WTC11 (cell line): ENCODE data around the gene IL7R. TPM values are rescaled to one million over a fixed set of nuclear protein-coding genes. Genes with fewer than 3 reads are reported as not detected.

Source experiments
- ATAC-seq: fragments of 200-7000 bp; cut with Tn5 transposase; 2 replicates; pipeline ENCODE4 v1.10.0; 2021; ENCODE audit warnings: mild to moderate bottlenecking, moderate library complexity
- CTCF ChIA-PET: fragments of 300-600 bp; sonication (Branson Sonifier 250); formaldehyde crosslinking; loops from one replicate; lab custom pipeline; 2021; ENCODE audit warnings: antibody characterized with exemption; lab: Charles Lee
- POLR2A ChIA-PET: fragments of 350-600 bp; sonication (Branson Sonifier 250); formaldehyde crosslinking; loops from one replicate; lab custom pipeline; 2021; ENCODE audit warnings: antibody characterized with exemption; lab: Charles Lee
- DNase-seq: peaks from one replicate; pipeline ENCODE4 v3.0.0; 2021; ENCODE audit warnings: low spot score
- H3K27ac Mint-ChIP-seq: 2 replicates; pipeline ENCODE4 v1.8.0; 2021; ENCODE audit warnings: mixed read lengths
- H3K27me3 Mint-ChIP-seq: 2 replicates; pipeline ENCODE4 v1.8.0; 2021; ENCODE audit warnings: low read depth, mild to moderate bottlenecking, moderate library complexity, mixed read lengths
- H3K36me3 Mint-ChIP-seq: 2 replicates; pipeline ENCODE4 v1.8.0; 2021; ENCODE audit warnings: mixed read lengths
- H3K4me1 Mint-ChIP-seq: 2 replicates; pipeline ENCODE4 v1.8.0; 2022; ENCODE audit warnings: mixed read lengths
- H3K4me3 Mint-ChIP-seq: 2 replicates; pipeline ENCODE4 v1.8.0; 2021; ENCODE audit warnings: mild to moderate bottlenecking, moderate library complexity, mixed read lengths
- H3K9me3 Mint-ChIP-seq: 2 replicates; pipeline ENCODE4 v1.8.0; 2021; ENCODE audit warnings: mixed read lengths
- ARID4B ChIP-seq: sonication (generic); formaldehyde crosslinking; IDR thresholded peaks from 2 replicates; pipeline ENCODE4 v1.8.0; 2023; ENCODE audit warnings: missing genetic modification reagents, mild to moderate bottlenecking, borderline replicate concordance
- CBFB ChIP-seq: sonication (generic); formaldehyde crosslinking; IDR thresholded peaks from 2 replicates; pipeline ENCODE4 v1.8.1; 2022; ENCODE audit warnings: mild to moderate bottlenecking, low read depth, missing genetic modification reagents
- CREM ChIP-seq: sonication (generic); formaldehyde crosslinking; IDR thresholded peaks from 2 replicates; pipeline ENCODE4 v1.8.1; 2022; ENCODE audit warnings: mild to moderate bottlenecking, missing genetic modification reagents, moderate library complexity
- ELF4 ChIP-seq: sonication (generic); formaldehyde crosslinking; IDR thresholded peaks from 2 replicates; pipeline ENCODE4 v1.8.1; 2022; ENCODE audit warnings: low read depth, mild to moderate bottlenecking, moderate library complexity, missing genetic modification reagents
- PRDM15 ChIP-seq: sonication (generic); formaldehyde crosslinking; IDR thresholded peaks from 2 replicates; pipeline ENCODE4 v1.8.0; 2022; ENCODE audit warnings: missing genetic modification reagents
- TCF7 ChIP-seq: sonication (generic); formaldehyde crosslinking; IDR thresholded peaks from 2 replicates; pipeline ENCODE4 v1.8.0; 2022; ENCODE audit warnings: mild to moderate bottlenecking, low read depth, missing genetic modification reagents, moderate library complexity
- ZNF219 ChIP-seq: sonication (generic); formaldehyde crosslinking; IDR thresholded peaks from 2 replicates; pipeline ENCODE4 v1.8.0; 2023; ENCODE audit warnings: missing genetic modification reagents, mild to moderate bottlenecking, borderline replicate concordance
- ZNF396 ChIP-seq: fragments of 250-450 bp; sonication (Bioruptor Pico); IDR thresholded peaks from 2 replicates; pipeline ENCODE4 v1.8.0; 2021; ENCODE audit warnings: mild to moderate bottlenecking, moderate library complexity, borderline replicate concordance
- ZNF423 ChIP-seq: fragments of 250-450 bp; sonication (Bioruptor Pico); IDR thresholded peaks from 2 replicates; pipeline ENCODE4 v2.1.2; 2022; ENCODE audit warnings: mild to moderate bottlenecking, moderate library complexity
- ZNF532 ChIP-seq: fragments of 250-450 bp; sonication (Bioruptor Pico); IDR thresholded peaks from 2 replicates; pipeline ENCODE4 v1.9.0; 2021; ENCODE audit warnings: mild to moderate bottlenecking, borderline replicate concordance
- total RNA-seq: library from RNA; stranded (reverse); gene quantifications from 3 replicates; pipeline ENCODE4 v1.2.3, GENCODE V29; 2021
- TF ChIP-seq, protein P1 (sequence below): sonication (generic); formaldehyde crosslinking; conservative IDR thresholded peaks from 2 replicates; pipeline ENCODE4 v1.8.1; 2023; ENCODE audit warnings: mild to moderate bottlenecking, low read depth, missing genetic modification reagents, moderate library complexity
- TF ChIP-seq, protein P2 (sequence below): sonication (generic); formaldehyde crosslinking; IDR thresholded peaks from 2 replicates; pipeline ENCODE4 v1.8.0; 2022; ENCODE audit warnings: mild to moderate bottlenecking, missing genetic modification reagents
- TF ChIP-seq, protein P3 (sequence below): sonication (generic); formaldehyde crosslinking; IDR thresholded peaks from 2 replicates; pipeline ENCODE4 v1.8.1; 2023; ENCODE audit warnings: mild to moderate bottlenecking, moderate library complexity, missing genetic modification reagents

Gene IL7R
- total RNA-seq, 1 experiment from 2014 or later = 0.57 TPM

GRCh38 chr5:35816881-35817521 is 39.7 kb upstream of the IL7R start:
- Mint-ChIP-seq H3K4me1 (no peaks in the 10 kb centered on the region), H3K4me3 (no peak overlapping the region), H3K27me3 (no peaks in the 10 kb centered on the region), H3K9me3 (no peaks in the 10 kb centered on the region)
- no peak for ATAC-seq
- DNase-seq = no peak
- POLR2A ChIA-PET = no interaction called here
- no peak for TF ChIP-seq CBFB (CRISPR knock-in tag)
- TF ChIP-seq, all 79 proteins: peak for 0
- Mint-ChIP-seq H3K27ac (no peak overlapping the region), H3K36me3 (no peaks in the 10 kb centered on the region)
- CTCF ChIA-PET = no interaction called here

DNA sequence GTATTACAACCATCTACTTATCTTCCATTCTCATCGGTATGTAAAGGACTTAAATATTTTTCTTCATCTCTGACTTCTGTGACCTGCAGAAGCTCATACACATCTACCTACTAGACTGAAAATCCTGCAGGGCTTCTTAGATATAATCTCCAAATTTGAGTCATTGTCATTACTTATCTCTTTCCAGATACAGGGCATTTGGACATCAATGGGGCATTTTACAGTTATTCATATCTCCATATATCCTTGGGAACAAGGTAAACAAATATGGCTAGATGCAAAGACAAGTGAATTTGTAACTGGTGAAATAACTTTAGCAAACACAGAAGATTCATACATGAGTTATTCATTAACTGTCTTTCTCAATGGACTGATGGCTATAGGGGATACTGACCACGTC is 37.7 kb upstream of the IL7R start:
- Mint-ChIP-seq H3K9me3 (no peaks in the 10 kb centered on the region), H3K4me3 (no peak overlapping the region)
- CTCF ChIA-PET = no interaction called here
- DNase-seq (no peak), ATAC-seq (no peak)
- TF ChIP-seq ARID4B (CRISPR knock-in tag) = no peak
- TF ChIP-seq PRDM15 (CRISPR knock-in tag) = no peak
- TF ChIP-seq, protein P1, sequence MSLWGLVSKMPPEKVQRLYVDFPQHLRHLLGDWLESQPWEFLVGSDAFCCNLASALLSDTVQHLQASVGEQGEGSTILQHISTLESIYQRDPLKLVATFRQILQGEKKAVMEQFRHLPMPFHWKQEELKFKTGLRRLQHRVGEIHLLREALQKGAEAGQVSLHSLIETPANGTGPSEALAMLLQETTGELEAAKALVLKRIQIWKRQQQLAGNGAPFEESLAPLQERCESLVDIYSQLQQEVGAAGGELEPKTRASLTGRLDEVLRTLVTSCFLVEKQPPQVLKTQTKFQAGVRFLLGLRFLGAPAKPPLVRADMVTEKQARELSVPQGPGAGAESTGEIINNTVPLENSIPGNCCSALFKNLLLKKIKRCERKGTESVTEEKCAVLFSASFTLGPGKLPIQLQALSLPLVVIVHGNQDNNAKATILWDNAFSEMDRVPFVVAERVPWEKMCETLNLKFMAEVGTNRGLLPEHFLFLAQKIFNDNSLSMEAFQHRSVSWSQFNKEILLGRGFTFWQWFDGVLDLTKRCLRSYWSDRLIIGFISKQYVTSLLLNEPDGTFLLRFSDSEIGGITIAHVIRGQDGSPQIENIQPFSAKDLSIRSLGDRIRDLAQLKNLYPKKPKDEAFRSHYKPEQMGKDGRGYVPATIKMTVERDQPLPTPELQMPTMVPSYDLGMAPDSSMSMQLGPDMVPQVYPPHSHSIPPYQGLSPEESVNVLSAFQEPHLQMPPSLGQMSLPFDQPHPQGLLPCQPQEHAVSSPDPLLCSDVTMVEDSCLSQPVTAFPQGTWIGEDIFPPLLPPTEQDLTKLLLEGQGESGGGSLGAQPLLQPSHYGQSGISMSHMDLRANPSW = no peak
- TF ChIP-seq ZNF532 (CRISPR knock-in tag) = no peak
- TF ChIP-seq CREM (CRISPR knock-in tag) = no peak
- TF ChIP-seq, protein P2, sequence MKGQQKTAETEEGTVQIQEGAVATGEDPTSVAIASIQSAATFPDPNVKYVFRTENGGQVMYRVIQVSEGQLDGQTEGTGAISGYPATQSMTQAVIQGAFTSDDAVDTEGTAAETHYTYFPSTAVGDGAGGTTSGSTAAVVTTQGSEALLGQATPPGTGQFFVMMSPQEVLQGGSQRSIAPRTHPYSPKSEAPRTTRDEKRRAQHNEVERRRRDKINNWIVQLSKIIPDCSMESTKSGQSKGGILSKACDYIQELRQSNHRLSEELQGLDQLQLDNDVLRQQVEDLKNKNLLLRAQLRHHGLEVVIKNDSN (CRISPR knock-in tag) = no peak
- TF ChIP-seq TCF7 = no peak
- TF ChIP-seq ZNF396 = no peak
- no peak for TF ChIP-seq CBFB (CRISPR knock-in tag)
- TF ChIP-seq ZNF423 (CRISPR knock-in tag) = no peak
- no peak for TF ChIP-seq ELF4 (CRISPR knock-in tag)
- TF ChIP-seq, protein P3, sequence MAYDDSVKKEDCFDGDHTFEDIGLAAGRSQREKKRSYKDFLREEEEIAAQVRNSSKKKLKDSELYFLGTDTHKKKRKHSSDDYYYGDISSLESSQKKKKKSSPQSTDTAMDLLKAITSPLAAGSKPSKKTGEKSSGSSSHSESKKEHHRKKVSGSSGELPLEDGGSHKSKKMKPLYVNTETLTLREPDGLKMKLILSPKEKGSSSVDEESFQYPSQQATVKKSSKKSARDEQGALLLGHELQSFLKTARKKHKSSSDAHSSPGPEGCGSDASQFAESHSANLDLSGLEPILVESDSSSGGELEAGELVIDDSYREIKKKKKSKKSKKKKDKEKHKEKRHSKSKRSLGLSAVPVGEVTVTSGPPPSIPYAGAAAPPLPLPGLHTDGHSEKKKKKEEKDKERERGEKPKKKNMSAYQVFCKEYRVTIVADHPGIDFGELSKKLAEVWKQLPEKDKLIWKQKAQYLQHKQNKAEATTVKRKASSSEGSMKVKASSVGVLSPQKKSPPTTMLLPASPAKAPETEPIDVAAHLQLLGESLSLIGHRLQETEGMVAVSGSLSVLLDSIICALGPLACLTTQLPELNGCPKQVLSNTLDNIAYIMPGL (CRISPR knock-in tag) = no peak
- no peak for TF ChIP-seq ZNF219 (CRISPR knock-in tag)
- TF ChIP-seq, all 79 proteins: peak for 0
- no peak overlapping the region for H3K27ac Mint-ChIP-seq
- no peaks in the 10 kb centered on the region for H3K27me3 Mint-ChIP-seq
- no peaks in the 10 kb centered on the region for H3K4me1 Mint-ChIP-seq
- POLR2A ChIA-PET = no interaction called here
- H3K36me3 Mint-ChIP-seq = no peaks in the 10 kb centered on the region
